PC-3 (cell line): ENCODE results near the gene TUBB. TPM values are rescaled to one million over a fixed set of nuclear protein-coding genes. Genes with fewer than 3 reads are reported as not detected.

Source experiments
- ATAC-seq: fragments of 200-7000 bp; cut with Tn5 transposase; 2 replicates; pipeline ENCODE4 v1.9.1; 2020; ENCODE audit warnings: mild to moderate bottlenecking, moderate library complexity
- BruUV-seq: library from RNA; stranded (reverse); fragments of 400-500 nt; replicated peaks from 2 replicates; lab custom pipeline; 2021; lab: Mats Ljungman, UMichigan
- CTCF ChIA-PET: fragments of 300-600 bp; sonication (Branson Sonifier 250); formaldehyde crosslinking; loops from one replicate; lab custom pipeline; 2022; ENCODE audit warnings: antibody characterized with exemption; lab: Charles Lee
- POLR2A ChIA-PET: fragments of 300-600 bp; sonication (Branson Sonifier 250); formaldehyde crosslinking; loops from one replicate; lab custom pipeline; 2022; ENCODE audit warnings: antibody characterized with exemption; ENCODE audit not compliant: unreplicated experiment; lab: Charles Lee
- DNase-seq: peaks from one replicate; pipeline ENCODE4 v3.0.0-alpha.2; 2015
- H2AFZ ChIP-seq: fragments of 300-600 bp; sonication (generic); 2 replicates; pipeline ENCODE4 v1.6.0; 2016; ENCODE audit warnings: antibody characterized with exemption, low read length
- H3F3A ChIP-seq: fragments of 300-600 bp; sonication (generic); one replicate; pipeline ENCODE4 v1.6.0; 2017; ENCODE audit warnings: antibody characterized with exemption, low read length, control low read depth, mild to moderate bottlenecking; ENCODE audit not compliant: unreplicated experiment
- H3K27ac ChIP-seq: fragments of 300-600 bp; sonication (generic); 2 replicates; pipeline ENCODE4 v1.5.1; 2016; ENCODE audit warnings: mild to moderate bottlenecking, low read length
- H3K27me3 ChIP-seq: fragments of 300-600 bp; sonication (generic); 2 replicates; pipeline ENCODE4 v1.6.1; 2016; ENCODE audit warnings: low read length, mixed read lengths
- H3K36me3 ChIP-seq: fragments of 300-600 bp; sonication (generic); 2 replicates; pipeline ENCODE4 v1.6.1; 2016; ENCODE audit warnings: low read depth, mixed run types, low read length, mixed read lengths
- H3K4me1 ChIP-seq: fragments of 300-600 bp; sonication (generic); 2 replicates; pipeline ENCODE4 v1.5.1; 2016; ENCODE audit warnings: low read length; ENCODE audit not compliant: insufficient read depth
- H3K4me2 ChIP-seq: fragments of 300-600 bp; sonication (generic); 2 replicates; pipeline ENCODE4 v1.6.0; 2016; ENCODE audit warnings: low read length
- H3K4me3 ChIP-seq: fragments of 300-600 bp; sonication (generic); 2 replicates; pipeline ENCODE4 v1.5.1; 2016; ENCODE audit warnings: mild to moderate bottlenecking, low read length, mixed read lengths
- H3K79me2 ChIP-seq: fragments of 300-600 bp; sonication (generic); 2 replicates; pipeline ENCODE4 v1.6.1; 2017; ENCODE audit warnings: low read length, mixed read lengths
- H3K9ac ChIP-seq: fragments of 300-600 bp; sonication (generic); 2 replicates; pipeline ENCODE4 v1.6.0; 2016; ENCODE audit warnings: mild to moderate bottlenecking, low read length
- H3K9me2 ChIP-seq: fragments of 300-600 bp; sonication (generic); replicated peaks from 2 replicates; pipeline ENCODE4 v1.6.1; 2016; ENCODE audit warnings: mixed run types, low read length, mixed read lengths
- H3K9me3 ChIP-seq: fragments of 300-600 bp; sonication (generic); 2 replicates; pipeline ENCODE4 v1.6.1; 2016; ENCODE audit warnings: low read length, mixed read lengths
- H4K20me1 ChIP-seq: fragments of 300-600 bp; sonication (generic); 2 replicates; pipeline ENCODE4 v1.6.1; 2016; ENCODE audit warnings: low read length, mixed read lengths
- EZH2 ChIP-seq: fragments of 300-600 bp; sonication (generic); IDR thresholded peaks from one replicate; pipeline ENCODE4 v1.6.1; 2017; ENCODE audit warnings: antibody characterized with exemption, mild to moderate bottlenecking, low read length; ENCODE audit not compliant: unreplicated experiment
- EZH2phosphoT487 ChIP-seq: fragments of 300-600 bp; sonication (generic); IDR thresholded peaks from 2 replicates; pipeline ENCODE4 v1.6.1; 2018; ENCODE audit warnings: mild to moderate bottlenecking, antibody characterized with exemption, low read length, borderline replicate concordance
- intact Hi-C: fragments of 100-400 bp; cut with micrococcal nuclease; formaldehyde crosslinking; loops from 2 replicates; pipeline ENCODE4 v1.9.0; 2023
- total RNA-seq: library from RNA; depleted of rRNA; stranded (reverse); fragments of >200 nt; gene quantifications from 2 replicates; pipeline ENCODE4 v1.2.3, GENCODE V29; 2014
- TF ChIP-seq, protein P1 (sequence below): fragments of 300-600 bp; sonication (generic); conservative IDR thresholded peaks from 2 replicates; pipeline ENCODE4 v1.5.1; 2017; ENCODE audit warnings: antibody characterized with exemption, low read depth, mild to moderate bottlenecking, low read length

The TUBB gene
- total RNA-seq, 1 experiment from 2014 or later, result 1,398 TPM

GRCh38 chr6:30748851-30749540 is 28.8 kb downstream of the TUBB start:
- peak overlapping the region; percentile 74 for H3K4me2 ChIP-seq

GRCh38 chr6:30749554-30750378 is 29.6 kb downstream of the TUBB start:
- H3K4me2 ChIP-seq, result peak overlapping the region; percentile 74
- H3K4me1 ChIP-seq, result peaks cover 87% of the 10 kb centered on the region
- DNase-seq, result peak; percentile 96
- H2AFZ ChIP-seq, result no peak overlapping the region
- peak overlapping the region; percentile 98 for H3K27ac ChIP-seq
- H3F3A ChIP-seq, result peaks cover 31% of the 10 kb centered on the region
- peak; percentile 55 for ATAC-seq
- H3K9me3 ChIP-seq, result no peaks in the 10 kb centered on the region
- H3K27me3 ChIP-seq, result no peaks in the 10 kb centered on the region
- no peaks in the 10 kb centered on the region for H3K36me3 ChIP-seq
- H3K4me3 ChIP-seq, result peak overlapping the region; percentile 36
- H3K9ac ChIP-seq, result peak overlapping the region; percentile 98
- no peaks in the 10 kb centered on the region for H4K20me1 ChIP-seq
- POLR2A ChIA-PET, result interaction anchor here (0.5 to 1.2 kb wide), 7 partner anchors 19 to 136 kb away, joined by 3 to 16 read pairs (median 4); no protein-coding TSS in a partner anchor
- H3K79me2 ChIP-seq, result peaks cover 48% of the 10 kb centered on the region
- no peaks in the 10 kb centered on the region for H3K9me2 ChIP-seq
- intact Hi-C loops, result loop anchor here (2.0 to 5.0 kb wide), 2 partner anchors 19 to 328 kb away; no protein-coding TSS in a partner anchor
- no peak for TF ChIP-seq EZH2
- CTCF ChIA-PET, result no interaction called here
- BruUV-seq, result TSS peak; percentile 73

More at GRCh38 chr6:30748851-30749540, 28.8 kb downstream of the TUBB start:
- no peaks in the 10 kb centered on the region for H4K20me1 ChIP-seq
- H3K4me1 ChIP-seq, result peaks cover 81% of the 10 kb centered on the region
- peak overlapping the region; percentile 98 for H3K9ac ChIP-seq
- DNase-seq, result peak; percentile 98
- peaks cover 27% of the 10 kb centered on the region for H3F3A ChIP-seq
- peak; percentile 48 for ATAC-seq
- peaks cover 3% of the 10 kb centered on the region for H3K36me3 ChIP-seq
- ChIA-PET CTCF (interaction anchor here (0.5 kb wide), 1 partner anchor 9 kb away, joined by 5 read pairs; no protein-coding TSS in a partner anchor), POLR2A (interaction anchor here (0.6 to 1.2 kb wide), 7 partner anchors 20 to 137 kb away, joined by 3 to 16 read pairs (median 4); no protein-coding TSS in a partner anchor)
- H3K27me3 ChIP-seq, result no peaks in the 10 kb centered on the region
- BruUV-seq, result no TSS peak
- intact Hi-C loops, result loop anchor here (1.0 to 5.0 kb wide), 4 partner anchors 20 to 328 kb away; no protein-coding TSS in a partner anchor
- no peaks in the 10 kb centered on the region for H3K9me3 ChIP-seq
- H3K27ac ChIP-seq, result peak overlapping the region; percentile 98
- H3K4me3 ChIP-seq, result peak overlapping the region; percentile 36
- no peaks in the 10 kb centered on the region for H3K9me2 ChIP-seq
- peaks cover 55% of the 10 kb centered on the region for H3K79me2 ChIP-seq
- no peak overlapping the region for H2AFZ ChIP-seq
- TF ChIP-seq, protein P1, sequence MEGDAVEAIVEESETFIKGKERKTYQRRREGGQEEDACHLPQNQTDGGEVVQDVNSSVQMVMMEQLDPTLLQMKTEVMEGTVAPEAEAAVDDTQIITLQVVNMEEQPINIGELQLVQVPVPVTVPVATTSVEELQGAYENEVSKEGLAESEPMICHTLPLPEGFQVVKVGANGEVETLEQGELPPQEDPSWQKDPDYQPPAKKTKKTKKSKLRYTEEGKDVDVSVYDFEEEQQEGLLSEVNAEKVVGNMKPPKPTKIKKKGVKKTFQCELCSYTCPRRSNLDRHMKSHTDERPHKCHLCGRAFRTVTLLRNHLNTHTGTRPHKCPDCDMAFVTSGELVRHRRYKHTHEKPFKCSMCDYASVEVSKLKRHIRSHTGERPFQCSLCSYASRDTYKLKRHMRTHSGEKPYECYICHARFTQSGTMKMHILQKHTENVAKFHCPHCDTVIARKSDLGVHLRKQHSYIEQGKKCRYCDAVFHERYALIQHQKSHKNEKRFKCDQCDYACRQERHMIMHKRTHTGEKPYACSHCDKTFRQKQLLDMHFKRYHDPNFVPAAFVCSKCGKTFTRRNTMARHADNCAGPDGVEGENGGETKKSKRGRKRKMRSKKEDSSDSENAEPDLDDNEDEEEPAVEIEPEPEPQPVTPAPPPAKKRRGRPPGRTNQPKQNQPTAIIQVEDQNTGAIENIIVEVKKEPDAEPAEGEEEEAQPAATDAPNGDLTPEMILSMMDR, result no peak
- no peak for TF ChIP-seq EZH2phosphoT487
- no peak for TF ChIP-seq EZH2

GRCh38 chr6:30750379-30750668 is 30.2 kb downstream of the TUBB start:
- Histone ChIP-seq H3K36me3 (no peaks in the 10 kb centered on the region), H3K27ac (peak overlapping the region; percentile 98), H3K79me2 (peaks cover 42% of the 10 kb centered on the region), H3K9me2 (no peaks in the 10 kb centered on the region), H3K9me3 (no peaks in the 10 kb centered on the region), H3K27me3 (no peaks in the 10 kb centered on the region), H3K9ac (peak overlapping the region; percentile 98), H3K4me3 (no peak overlapping the region), H3K4me1 (peaks cover 87% of the 10 kb centered on the region), H2AFZ (no peak overlapping the region), H3K4me2 (peak overlapping the region; percentile 74), H4K20me1 (no peaks in the 10 kb centered on the region), H3F3A (peaks cover 34% of the 10 kb centered on the region)
- ChIA-PET CTCF (no interaction called here), POLR2A (interaction anchor here (0.5 kb wide), 1 partner anchor 132 kb away, joined by 7 read pairs; no protein-coding TSS in a partner anchor)
- TF ChIP-seq, protein P1, result no peak
- TF ChIP-seq EZH2 (no peak), EZH2phosphoT487 (no peak)
- intact Hi-C loops, result no loop called here
- BruUV-seq, result no TSS peak
- DNase-seq (no peak), ATAC-seq (no peak)
